ENCODE measurements around the gene PITX3. TPM values are rescaled to one million over a fixed set of nuclear protein-coding genes. Genes with fewer than 3 reads are reported as not detected.
"Not testable (repeated sequence)": the region's sequence is repeated elsewhere in the genome, so short reads cannot be mapped to it uniquely, and the experiment has no call there.

The PITX3 gene
- total RNA-seq, 6 donors from 2014 or later = 0.61 TPM; not detected in 5

GRCh38 chr10:102262744-102263370 lies 21.5 kb upstream of the PITX3 start:
- Histone ChIP-seq H3K4me3 (no peak overlapping the region), H3K27me3 (no peaks in the 10 kb centered on the region), H3K36me3 (peaks cover 0 to 56% (median 19%) of the 10 kb centered on the region in 4 donors), H3K27ac (no peak overlapping the region), H3K4me1 (peaks cover 12 to 27% (median 22%) of the 10 kb centered on the region in 4 donors), H3K9me3 (no peaks in the 10 kb centered on the region)
- DNase-seq = no peak
- TF ChIP-seq POLR2AphosphoS5 (IDR thresholded peaks at IDR 0.05) = no peak
- no peak for TF ChIP-seq EP300 (IDR thresholded peaks at IDR 0.05)
- peak in 1 of 2 donors; percentile 10 for ATAC-seq (ENCODE audit: low FRiP score in 2 of 2)
- 92 to 93% methylated on average over 4 of the region's 4 CpGs for WGBS, 2 donors

GRCh38 chr10:102261842-102262241 lies 20.5 kb upstream of the PITX3 start:
- TF ChIP-seq CTCF (IDR thresholded peaks at IDR 0.05) = no peak
- Histone ChIP-seq H3K27ac (no peak overlapping the region), H3K4me1 (peaks cover 5 to 19% (median 13%) of the 10 kb centered on the region in 4 donors), H3K27me3 (no peaks in the 10 kb centered on the region), H3K4me3 (no peak overlapping the region), H3K36me3 (peaks cover 0 to 57% (median 19%) of the 10 kb centered on the region in 4 donors), H3K9me3 (no peaks in the 10 kb centered on the region)
- DNase-seq = no peak
- 78 to 84% methylated on average over 6 of the region's 6 CpGs for WGBS, 2 donors
- peak in 1 of 2 donors; percentile 42 for ATAC-seq (ENCODE audit: low FRiP score in 2 of 2)

GRCh38 chr10:102261196-102261595 lies 19.9 kb upstream of the PITX3 start:
- no peak for ATAC-seq (ENCODE audit: low FRiP score in 2 of 2)
- Histone ChIP-seq H3K27me3 (no peaks in the 10 kb centered on the region), H3K4me3 (no peak overlapping the region), H3K27ac (no peak overlapping the region), H3K4me1 (peaks cover under 1 to 14% (median 7%) of the 10 kb centered on the region in 4 donors), H3K9me3 (no peaks in the 10 kb centered on the region), H3K36me3 (peaks cover 0 to 61% (median 19%) of the 10 kb centered on the region in 4 donors)
- no peak for DNase-seq
- no peak for TF ChIP-seq POLR2AphosphoS5 (IDR thresholded peaks at IDR 0.05)
- TF ChIP-seq CTCF (IDR thresholded peaks at IDR 0.05) = no peak
- no peak for TF ChIP-seq POLR2A (IDR thresholded peaks at IDR 0.05)
- no peak for TF ChIP-seq EP300 (IDR thresholded peaks at IDR 0.05)

- WGBS, 2 donors = 98 to 100% methylated on average over 2 of the region's 2 CpGs
- Histone ChIP-seq H3K4me1 (peaks cover 0 to 13% (median under 1%) of the 10 kb centered on the region in 4 donors), H3K27ac (no peak overlapping the region), H3K36me3 (peaks cover 0 to 24% (median 4%) of the 10 kb centered on the region in 4 donors), H3K27me3 (no peaks in the 10 kb centered on the region), H3K9me3 (no peaks in the 10 kb centered on the region), H3K4me3 (no peak overlapping the region)
- no peak for ATAC-seq (ENCODE audit: low FRiP score in 2 of 2)
- TF ChIP-seq POLR2AphosphoS5 (IDR thresholded peaks at IDR 0.05) (no peak), EP300 (IDR thresholded peaks at IDR 0.05) (no peak), POLR2A (IDR thresholded peaks at IDR 0.05) (no peak), CTCF (IDR thresholded peaks at IDR 0.05) (no peak)
- DNase-seq = no peak
Measured at GRCh38 chr10:102255404-102255803, 14.1 kb upstream of the PITX3 start.

GRCh38 chr10:102254426-102254825 lies 13.1 kb upstream of the PITX3 start:
- Histone ChIP-seq H3K9me3 (no peaks in the 10 kb centered on the region), H3K27ac (no peak overlapping the region), H3K27me3 (no peaks in the 10 kb centered on the region), H3K36me3 (peaks cover 0 to 16% (median 0%) of the 10 kb centered on the region in 4 donors), H3K4me1 (peaks cover 0 to 20% (median 4%) of the 10 kb centered on the region in 4 donors), H3K4me3 (no peak overlapping the region)
- ATAC-seq (ENCODE audit: low FRiP score in 2 of 2) (no peak), DNase-seq (no peak)
- 86 to 95% methylated on average over 1 of the region's 1 CpG for WGBS, 2 donors
- TF ChIP-seq POLR2AphosphoS5 (IDR thresholded peaks at IDR 0.05) (no peak), EP300 (IDR thresholded peaks at IDR 0.05) (no peak)

- H3K27ac ChIP-seq; H3K9me3 ChIP-seq; DNase-seq; H3K36me3 ChIP-seq; H3K4me3 ChIP-seq; H3K27me3 ChIP-seq; ATAC-seq (ENCODE audit: low FRiP score in 2 of 2): not testable (repeated sequence)
- H3K4me1 ChIP-seq = peaks cover 16 to 33% (median 16%) of the 10 kb centered on the region in 4 donors
- 97% methylated on average over 3 of the region's 3 CpGs for WGBS, 2 donors
Measured at GRCh38 chr10:102252508-102252907, 11.2 kb upstream of the PITX3 start.

Data from upper lobe of left lung (tissue), 6 donors.